Measurements from ENCODE around the gene KIAA0825.

- TF ChIP-seq CTCF (IDR thresholded peaks at IDR 0.05; ENCODE audit: low read depth, low read length) (no peak), EZH2phosphoT487 (IDR thresholded peaks at IDR 0.05; ENCODE audit: low read depth) (no peak)
Observed at GRCh38 chr5:94197970-94198369, 420.4 kb downstream of the KIAA0825 start.
